HG02885 (cell line): ENCODE measurements around the gene TRPV4.
A peak's percentile ranks its signal among the peaks of the same experiment; 100 is the strongest.
"Not testable (repeated sequence)": the region's sequence is repeated elsewhere in the genome, so short reads cannot be mapped to it uniquely, and the experiment has no call there.

Source experiments
- ATAC-seq: cut with Tn5 transposase; IDR thresholded peaks from one replicate; pipeline ENCODE4 v1.9.1; 2021; ENCODE audit warnings: mild to moderate bottlenecking; ENCODE audit not compliant: unreplicated experiment, poor library complexity

The TRPV4 gene

GRCh38 chr12:109833307-109834189, at the start of gene TRPV4:
TRPV4 (minus strand) TSS chr12:109833398; CDS start chr12:109814796, 18,602 bp downstream.
- no peak for ATAC-seq

- ATAC-seq, result no peak
Observed at GRCh38 chr12:109881752-109882151, 48.6 kb upstream of the TRPV4 start.

GRCh38 chr12:109880938-109881337, 47.7 kb upstream of the TRPV4 start:
- no peak for ATAC-seq

GRCh38 chr12:109880043-109880931, 47.1 kb upstream of the TRPV4 start, which contains the start of gene GLTP:
GLTP (minus strand) TSS chr12:109880541; CDS start chr12:109880374, 167 bp downstream.
- peak; percentile 95 for ATAC-seq

- ATAC-seq, result no peak
Observed at GRCh38 chr12:109879351-109880042, 46.3 kb upstream of the TRPV4 start.

GRCh38 chr12:109878749-109879148, 45.6 kb upstream of the TRPV4 start:
- ATAC-seq, result no peak

GRCh38 chr12:109878247-109878625, 45.0 kb upstream of the TRPV4 start:
- ATAC-seq, result no peak

GRCh38 chr12:109877504-109878246, 44.5 kb upstream of the TRPV4 start:
- ATAC-seq, result no peak

- ATAC-seq, result no peak
Observed at GRCh38 chr12:109876406-109876805, 43.2 kb upstream of the TRPV4 start.

- ATAC-seq, result no peak
Observed at GRCh38 chr12:109875572-109876131, 42.5 kb upstream of the TRPV4 start.

- no peak for ATAC-seq
Observed at GRCh38 chr12:109873653-109874052, 40.5 kb upstream of the TRPV4 start.

GRCh38 chr12:109871668-109872314, 38.6 kb upstream of the TRPV4 start:
- no peak for ATAC-seq

GRCh38 chr12:109870648-109871047, 37.5 kb upstream of the TRPV4 start:
- ATAC-seq, result no peak

GRCh38 chr12:109868182-109869051, 35.2 kb upstream of the TRPV4 start:
- ATAC-seq, result no peak

GRCh38 chr12:109864916-109865315, 31.7 kb upstream of the TRPV4 start:
- ATAC-seq, result no peak

- ATAC-seq, result no peak
Observed at GRCh38 chr12:109863847-109864712, 30.9 kb upstream of the TRPV4 start.

GRCh38 chr12:109862491-109862890, 29.3 kb upstream of the TRPV4 start:
- not testable (repeated sequence) for ATAC-seq
